Activated T-helper 2 cell treated with anti-CD3 and anti-CD28 coated beads, Interferon-gamma antibody, Interleukin-2, Interleukin-4, amounts not matched to agents 10 μg/mL and 5 μg/mL and 100 μg/mL, durations not matched to agents 14 hours and 24 hours and 36 hours (primary cell): Measurements from ENCODE around the gene ZNF474. TPM values are rescaled to one million over a fixed set of nuclear protein-coding genes. Genes with fewer than 3 reads are reported as not detected.

Experiments used
- DNase-seq: peaks from one replicate; pipeline ENCODE4 v3.0.0; 2021; ENCODE audit warnings: low spot score
- H3K27ac Mint-ChIP-seq: one replicate; pipeline ENCODE4 v1.8.0; 2021; ENCODE audit warnings: mixed read lengths
- H3K27me3 Mint-ChIP-seq: one replicate; pipeline ENCODE4 v1.8.0; 2021; ENCODE audit warnings: low read depth, mixed read lengths
- H3K36me3 Mint-ChIP-seq: one replicate; pipeline ENCODE4 v1.8.0; 2021; ENCODE audit warnings: low read depth, mixed read lengths
- H3K4me1 Mint-ChIP-seq: one replicate; pipeline ENCODE4 v1.8.0; 2021; ENCODE audit warnings: low read depth, mixed read lengths
- H3K4me3 Mint-ChIP-seq: one replicate; pipeline ENCODE4 v1.8.0; 2021; ENCODE audit warnings: low read depth, mild to moderate bottlenecking, moderate library complexity, mixed read lengths
- H3K9me3 Mint-ChIP-seq: one replicate; pipeline ENCODE4 v1.8.0; 2021; ENCODE audit warnings: mixed read lengths
- intact Hi-C: fragments of 100-400 bp; cut with micrococcal nuclease; formaldehyde crosslinking; loops from one replicate; pipeline ENCODE4 v1.15.1; 2023
- total RNA-seq: library from RNA; stranded (reverse); gene quantifications from 2 replicates; pipeline ENCODE4 v1.2.3, GENCODE V29; 2022

Gene ZNF474
- total RNA-seq, 1 donor from 2014 or later: not detected

DNA sequence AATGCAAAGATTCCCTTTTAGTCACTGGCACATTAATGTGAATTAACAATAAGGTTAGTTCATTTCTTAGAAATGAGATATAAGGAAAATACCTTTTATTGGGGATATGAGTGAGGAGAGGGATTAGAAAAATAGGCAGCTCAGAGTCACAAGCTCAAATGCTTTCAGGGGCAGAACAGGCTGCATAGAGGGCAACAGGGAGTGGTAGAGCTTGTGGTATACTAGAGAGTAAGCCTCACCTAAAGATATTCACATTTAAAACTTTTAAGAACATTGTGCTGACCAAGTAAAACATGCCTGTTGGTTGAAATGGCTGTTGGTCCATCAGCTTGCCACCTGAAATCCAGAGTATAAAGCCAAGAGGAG is 34.7 kb downstream of the ZNF474 start:
- DNase-seq: no peak
- no peaks in the 10 kb centered on the region for H3K36me3 Mint-ChIP-seq
- H3K27ac Mint-ChIP-seq: no peak overlapping the region
- H3K9me3 Mint-ChIP-seq: no peaks in the 10 kb centered on the region
- H3K4me1 Mint-ChIP-seq: no peaks in the 10 kb centered on the region
- H3K27me3 Mint-ChIP-seq: peaks cover 2% of the 10 kb centered on the region
- intact Hi-C loops: no loop called here
- no peak overlapping the region for H3K4me3 Mint-ChIP-seq

DNA sequence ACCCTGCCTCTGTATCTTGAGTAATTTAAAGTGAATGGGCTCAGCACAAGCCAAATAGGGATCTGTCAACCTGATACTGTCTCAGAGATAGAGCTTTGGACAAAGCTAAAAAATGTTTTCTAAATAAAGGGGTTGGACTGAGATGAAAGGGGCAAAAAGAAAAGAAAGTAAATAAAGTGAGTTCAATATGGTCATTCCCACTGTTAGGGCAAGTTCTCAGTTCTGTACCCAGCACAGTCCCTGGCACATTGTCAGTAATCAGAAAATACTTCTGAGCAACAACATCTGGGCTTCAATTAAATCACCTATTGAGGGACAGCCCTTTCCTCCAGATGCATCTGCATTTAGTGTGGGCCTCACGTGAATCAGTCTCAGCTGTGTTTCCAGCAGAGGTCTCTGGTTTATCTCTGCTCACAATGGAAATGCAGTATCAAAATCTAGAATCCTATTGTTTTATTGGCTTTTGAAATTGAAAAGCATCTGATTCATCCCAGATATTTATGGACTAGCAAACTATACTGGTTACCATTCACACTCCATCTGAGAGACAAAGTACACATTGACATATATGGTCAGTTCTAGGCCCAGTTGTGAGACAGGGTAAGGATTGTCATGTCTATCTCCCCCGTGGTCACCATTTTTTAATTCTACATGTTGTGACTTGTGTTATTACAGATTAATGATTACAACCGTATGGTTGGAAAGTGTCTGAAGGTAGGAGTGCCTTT is 35.6 kb downstream of the ZNF474 start:
- H3K36me3 Mint-ChIP-seq: no peaks in the 10 kb centered on the region
- intact Hi-C loops: no loop called here
- H3K9me3 Mint-ChIP-seq: no peaks in the 10 kb centered on the region
- H3K27ac Mint-ChIP-seq: no peak overlapping the region
- no peak for DNase-seq
- no peak overlapping the region for H3K4me3 Mint-ChIP-seq
- peaks cover 2% of the 10 kb centered on the region for H3K27me3 Mint-ChIP-seq
- H3K4me1 Mint-ChIP-seq: no peaks in the 10 kb centered on the region

DNA sequence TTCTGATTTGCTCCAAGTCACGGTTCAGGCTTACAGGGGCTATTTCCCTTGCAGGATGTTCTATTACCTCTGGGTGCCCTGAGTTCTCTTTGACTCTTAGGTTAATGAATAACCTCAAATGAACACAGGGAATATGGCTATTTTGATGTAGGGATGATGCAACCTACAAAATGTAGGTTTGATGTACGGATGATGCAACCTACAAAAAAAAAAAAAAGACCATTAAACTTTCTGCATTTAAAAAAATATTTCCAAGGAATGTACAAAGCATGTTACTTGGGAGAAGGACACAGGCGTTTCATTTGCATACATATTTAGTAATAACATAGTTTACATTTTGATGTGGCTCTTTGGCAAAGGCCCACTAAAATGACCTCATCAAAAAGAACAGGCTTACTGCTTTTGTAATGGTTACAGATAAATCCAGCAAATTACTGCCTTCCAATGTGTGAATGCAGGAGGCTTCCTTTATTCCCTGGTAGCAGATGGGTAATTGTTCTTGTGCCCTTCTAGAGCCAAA is 36.3 kb downstream of the ZNF474 start:
- Mint-ChIP-seq H3K4me3 (no peak overlapping the region), H3K9me3 (no peaks in the 10 kb centered on the region), H3K27ac (no peak overlapping the region), H3K36me3 (no peaks in the 10 kb centered on the region), H3K27me3 (peaks cover 2% of the 10 kb centered on the region), H3K4me1 (no peaks in the 10 kb centered on the region)
- DNase-seq: no peak
- intact Hi-C loops: no loop called here

DNA sequence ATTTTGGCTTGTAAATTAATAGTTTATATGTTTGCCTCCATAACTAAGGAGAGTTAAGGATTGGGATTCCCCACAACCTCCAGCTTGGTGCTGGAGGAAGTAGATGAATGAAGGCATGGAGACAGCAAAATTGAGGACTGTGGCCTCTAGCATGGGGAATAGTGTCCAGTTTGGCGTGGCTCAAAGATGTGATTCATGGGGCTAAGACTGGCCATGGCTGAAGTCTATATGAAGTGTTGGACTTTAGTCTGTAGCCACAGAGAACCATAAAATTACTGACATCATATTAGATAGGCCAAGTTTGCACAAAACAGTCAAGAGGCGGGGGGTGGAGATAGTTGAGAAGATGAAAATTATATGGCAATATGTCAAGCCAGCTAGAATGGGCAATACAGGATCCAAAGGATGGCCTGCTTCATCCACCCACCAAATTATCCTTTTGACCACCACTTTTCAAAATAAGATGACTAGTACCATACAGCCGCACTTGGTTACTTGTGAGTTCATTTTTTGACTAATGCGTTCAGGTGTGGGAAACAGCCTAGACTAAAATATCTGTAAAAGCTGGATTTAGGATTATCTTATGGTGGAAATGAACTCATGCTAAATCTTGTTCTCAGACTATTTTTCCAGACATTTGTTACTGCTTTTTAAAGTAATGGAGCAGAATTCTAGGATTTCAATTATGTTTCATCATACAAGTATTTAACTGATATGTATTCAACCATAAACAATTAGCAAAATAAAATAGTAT is 40.2 kb downstream of the ZNF474 start:
- Mint-ChIP-seq H3K27me3 (no peaks in the 10 kb centered on the region), H3K4me1 (no peaks in the 10 kb centered on the region), H3K27ac (no peak overlapping the region), H3K36me3 (no peaks in the 10 kb centered on the region), H3K4me3 (no peak overlapping the region), H3K9me3 (no peaks in the 10 kb centered on the region)
- intact Hi-C loops: no loop called here
- DNase-seq: no peak

DNA sequence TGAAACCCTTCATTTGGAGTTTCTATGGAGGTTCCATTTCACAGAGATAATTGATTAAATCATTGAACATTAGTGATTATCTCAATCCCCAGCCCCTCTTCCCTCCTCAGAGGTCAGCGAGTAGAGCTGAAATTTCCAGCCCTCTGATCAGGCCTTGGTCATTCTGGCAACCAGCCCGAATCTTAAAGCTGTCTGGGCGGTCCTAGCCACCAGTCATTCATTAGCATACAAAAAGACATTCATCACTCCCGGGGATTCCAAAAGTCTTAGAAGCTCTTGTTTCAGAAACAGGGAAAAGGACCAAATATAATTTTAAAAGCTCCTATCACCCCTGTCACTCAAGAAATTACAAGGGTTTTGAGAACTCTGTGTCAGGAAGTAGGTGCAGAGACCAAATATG is 41.3 kb downstream of the ZNF474 start:
- Mint-ChIP-seq H3K27me3 (no peaks in the 10 kb centered on the region), H3K4me3 (no peak overlapping the region), H3K4me1 (no peaks in the 10 kb centered on the region), H3K27ac (no peak overlapping the region), H3K36me3 (no peaks in the 10 kb centered on the region), H3K9me3 (no peaks in the 10 kb centered on the region)
- intact Hi-C loops: no loop called here
- no peak for DNase-seq

DNA sequence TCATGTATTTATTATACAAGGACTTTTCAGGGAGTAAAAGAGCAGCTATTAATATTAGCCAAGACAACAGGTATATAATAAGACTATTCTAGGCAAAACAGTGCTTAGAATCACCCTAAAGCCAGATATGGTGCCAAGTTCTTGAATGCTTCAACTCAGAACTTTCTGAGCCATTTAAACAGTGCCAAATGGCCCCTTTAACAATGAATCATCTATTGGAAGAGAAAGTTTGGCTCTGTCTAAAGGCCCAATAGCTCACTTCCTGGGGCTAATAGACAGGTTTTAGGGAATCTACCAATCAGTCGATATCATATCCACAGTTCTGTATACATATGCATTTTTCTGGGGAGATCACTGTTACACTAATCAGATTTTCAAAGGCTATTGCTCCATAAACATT is 42.9 kb downstream of the ZNF474 start:
- no peaks in the 10 kb centered on the region for H3K36me3 Mint-ChIP-seq
- no peaks in the 10 kb centered on the region for H3K27me3 Mint-ChIP-seq

DNA sequence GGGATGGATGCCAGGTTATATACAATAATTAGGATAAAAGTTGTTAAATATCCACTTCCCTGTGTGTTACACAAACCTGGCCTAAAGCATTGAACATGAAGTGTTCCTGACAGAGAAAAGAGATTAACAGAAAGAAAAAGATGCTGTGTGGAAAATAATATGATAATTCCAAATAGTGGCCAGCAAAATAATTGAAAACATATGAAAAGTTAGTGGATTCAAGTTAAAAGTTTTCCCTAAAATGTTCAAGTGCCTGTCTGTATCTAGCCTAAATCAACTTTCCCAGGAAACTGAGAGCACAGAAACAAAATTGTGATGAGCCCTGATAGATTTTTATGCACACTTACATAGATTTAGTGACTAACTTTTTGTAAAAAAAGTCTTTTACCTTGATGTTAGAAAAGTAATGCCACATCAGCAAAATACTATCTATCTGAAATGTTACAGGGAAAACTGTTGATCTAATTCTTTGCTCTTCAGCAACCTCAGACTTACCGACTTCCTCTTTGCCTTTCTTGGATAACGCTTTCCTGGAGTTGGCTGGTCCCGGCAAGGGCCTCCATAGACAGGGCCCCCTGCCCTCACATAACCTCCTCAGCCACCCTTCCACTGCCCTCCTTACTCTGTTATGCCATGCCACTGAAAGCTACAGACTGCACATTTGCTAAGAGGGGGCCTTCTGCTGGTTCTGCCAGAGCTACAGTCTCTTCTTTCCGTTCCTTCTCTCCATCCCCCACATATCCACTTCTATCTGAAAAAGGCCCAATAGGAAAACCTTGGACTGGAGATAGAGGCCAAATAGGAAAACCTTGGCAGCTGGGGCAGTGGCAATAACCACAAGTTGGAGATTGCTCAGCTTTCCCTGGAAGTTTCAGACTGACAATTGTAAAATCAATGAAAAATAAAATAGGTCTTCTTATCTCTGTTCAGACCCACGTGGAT is 44.4 kb downstream of the ZNF474 start:
- Mint-ChIP-seq H3K4me3 (no peak overlapping the region), H3K36me3 (no peaks in the 10 kb centered on the region), H3K9me3 (no peaks in the 10 kb centered on the region), H3K4me1 (no peaks in the 10 kb centered on the region), H3K27ac (no peak overlapping the region), H3K27me3 (no peaks in the 10 kb centered on the region)
- DNase-seq: no peak
- intact Hi-C loops: no loop called here

More for the DNA sequence above, 42.9 kb downstream of the ZNF474 start:
- Mint-ChIP-seq H3K27ac (no peak overlapping the region), H3K4me1 (no peaks in the 10 kb centered on the region), H3K4me3 (no peak overlapping the region), H3K9me3 (no peaks in the 10 kb centered on the region)
- no peak for DNase-seq
- intact Hi-C loops: no loop called here

DNA sequence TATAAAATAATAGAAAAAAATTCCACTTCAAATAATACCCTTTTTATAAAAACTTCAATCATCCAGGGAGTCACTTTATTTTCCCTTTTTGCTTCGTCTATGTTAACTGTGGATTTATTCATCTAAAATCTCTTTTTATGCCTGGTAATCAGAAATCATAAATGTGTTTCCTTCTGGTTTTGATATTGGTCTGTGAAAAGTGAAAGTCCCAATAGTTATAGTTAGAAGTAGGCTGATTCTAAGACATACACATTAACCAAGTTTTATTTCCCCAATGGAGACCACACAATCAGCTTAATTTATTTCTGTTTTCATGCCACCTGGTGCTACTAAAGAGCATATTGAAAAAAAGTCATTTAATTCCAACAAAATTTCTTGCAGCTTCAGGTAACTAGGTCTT is 45.7 kb downstream of the ZNF474 start:
- Mint-ChIP-seq H3K9me3 (peaks cover 6% of the 10 kb centered on the region), H3K27me3 (no peaks in the 10 kb centered on the region), H3K27ac (no peak overlapping the region), H3K36me3 (no peaks in the 10 kb centered on the region), H3K4me3 (no peak overlapping the region), H3K4me1 (no peaks in the 10 kb centered on the region)
- intact Hi-C loops: no loop called here
- no peak for DNase-seq

DNA sequence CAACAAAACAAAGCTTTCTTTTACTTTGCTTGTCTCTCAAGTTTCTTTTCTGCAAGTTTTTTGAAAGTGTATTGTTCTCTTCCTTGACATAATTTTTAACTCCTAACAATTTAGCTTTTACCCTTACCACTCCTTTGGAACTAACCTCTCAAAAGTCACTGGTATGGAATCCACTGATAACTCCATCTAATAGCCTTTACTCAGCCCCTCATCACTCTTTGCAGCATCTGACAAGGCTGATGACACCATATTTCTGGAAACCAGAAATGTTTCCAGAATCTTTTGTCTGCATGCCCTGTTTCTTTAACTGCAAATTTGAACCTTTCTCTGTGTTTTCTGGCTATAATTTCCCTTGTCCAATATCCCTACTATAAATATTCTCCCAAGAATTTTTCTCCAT is 46.5 kb downstream of the ZNF474 start:
- no peak overlapping the region for H3K4me3 Mint-ChIP-seq
- H3K4me1 Mint-ChIP-seq: peaks cover under 1% of the 10 kb centered on the region
- H3K9me3 Mint-ChIP-seq: peaks cover 6% of the 10 kb centered on the region
- no peaks in the 10 kb centered on the region for H3K27me3 Mint-ChIP-seq
- DNase-seq: no peak
- no peaks in the 10 kb centered on the region for H3K36me3 Mint-ChIP-seq
- intact Hi-C loops: no loop called here
- H3K27ac Mint-ChIP-seq: no peak overlapping the region

DNA sequence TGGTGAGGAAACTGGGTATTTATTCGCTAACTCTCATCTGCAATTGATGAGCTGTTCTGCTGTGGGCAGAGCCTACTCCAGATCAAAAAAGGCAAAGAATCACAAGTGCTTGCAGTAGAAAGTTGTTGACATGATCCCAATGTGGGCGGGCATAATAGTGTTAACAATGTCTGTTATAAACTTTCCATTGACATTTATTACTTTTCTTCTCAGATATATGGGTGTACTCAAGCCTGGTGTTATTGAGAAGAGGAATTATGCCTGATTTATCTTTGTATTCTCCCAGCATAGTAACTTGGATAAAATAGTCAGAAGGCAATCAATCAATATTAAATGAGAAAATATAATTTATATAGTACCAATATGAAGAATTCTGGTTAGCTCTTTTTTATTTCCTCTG is 47.8 kb downstream of the ZNF474 start:
- H3K4me1 Mint-ChIP-seq: peaks cover 6% of the 10 kb centered on the region
- no peaks in the 10 kb centered on the region for H3K27me3 Mint-ChIP-seq
- H3K27ac Mint-ChIP-seq: no peak overlapping the region
- H3K9me3 Mint-ChIP-seq: peaks cover 6% of the 10 kb centered on the region
- intact Hi-C loops: no loop called here
- no peak for DNase-seq
- H3K4me3 Mint-ChIP-seq: no peak overlapping the region
- H3K36me3 Mint-ChIP-seq: no peaks in the 10 kb centered on the region

DNA sequence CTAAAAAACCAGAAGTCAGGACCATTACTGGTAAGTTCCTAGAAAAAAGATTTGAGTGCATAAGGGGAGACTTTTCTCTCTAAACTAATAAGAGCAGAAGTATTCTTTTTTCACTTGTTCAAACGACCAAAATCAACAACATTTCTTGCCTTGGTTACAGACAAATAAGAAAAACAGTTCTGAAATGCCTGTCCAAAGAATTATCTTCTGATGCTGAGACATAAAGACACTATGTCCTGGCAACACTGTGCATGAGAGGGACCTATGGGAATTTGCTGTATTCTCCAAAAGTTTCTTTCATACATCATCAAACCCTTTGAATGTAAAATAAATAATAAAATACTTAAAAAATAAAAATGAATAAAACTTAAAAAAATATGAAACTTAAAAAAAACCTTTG is 50.4 kb downstream of the ZNF474 start:
- Mint-ChIP-seq H3K36me3 (no peaks in the 10 kb centered on the region), H3K4me1 (peaks cover 10% of the 10 kb centered on the region), H3K9me3 (peaks cover 6% of the 10 kb centered on the region), H3K4me3 (no peak overlapping the region), H3K27ac (no peak overlapping the region), H3K27me3 (no peaks in the 10 kb centered on the region)
- intact Hi-C loops: loop anchor here (5.0 kb wide), 1 partner anchor 32 kb away; no protein-coding TSS in a partner anchor
- no peak for DNase-seq

DNA sequence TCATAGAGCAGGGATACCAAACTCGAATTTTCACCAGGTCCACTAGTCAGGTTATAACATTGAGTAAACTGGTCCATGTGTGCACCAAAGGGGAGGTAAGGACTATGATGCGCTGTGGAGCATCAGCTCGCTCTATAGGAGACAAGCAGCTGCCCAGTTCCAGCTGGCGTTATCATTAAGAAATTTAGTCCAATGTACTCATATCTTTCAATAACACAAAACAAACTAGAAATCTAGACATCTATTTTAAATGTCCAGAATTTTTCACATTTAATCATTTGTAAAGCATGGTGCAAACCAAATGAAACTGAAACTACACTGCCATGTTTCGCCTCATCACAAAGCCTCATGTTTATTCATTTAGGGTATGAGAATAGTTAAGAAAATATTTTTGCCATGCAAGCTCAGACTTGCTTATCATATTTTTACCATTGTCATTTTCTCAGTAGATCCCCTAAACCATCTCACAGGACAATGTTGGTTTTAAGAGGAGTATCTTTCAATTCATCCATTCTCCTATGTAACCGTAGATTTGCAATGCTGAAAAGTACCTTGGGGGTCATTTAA is 50.9 kb downstream of the ZNF474 start:
- no peaks in the 10 kb centered on the region for H3K27me3 Mint-ChIP-seq
- H3K9me3 Mint-ChIP-seq: peaks cover 6% of the 10 kb centered on the region
- no peaks in the 10 kb centered on the region for H3K36me3 Mint-ChIP-seq
- intact Hi-C loops: loop anchor here (5.0 kb wide), 1 partner anchor 33 kb away; no protein-coding TSS in a partner anchor
- no peak overlapping the region for H3K27ac Mint-ChIP-seq
- H3K4me1 Mint-ChIP-seq: peaks cover 10% of the 10 kb centered on the region
- no peak for DNase-seq
- no peak overlapping the region for H3K4me3 Mint-ChIP-seq
